Activated CD4-positive, alpha-beta memory T cell treated with anti-CD3 and anti-CD28 coated beads, Interleukin-2, amount 10 ng/mL, durations not matched to agents 7 days and 5 days (primary cell): ENCODE results near the gene LFNG. TPM values are rescaled to one million over a fixed set of nuclear protein-coding genes. Genes with fewer than 3 reads are reported as not detected.

Experiments
- CTCF ChIA-PET: fragments of 350-600 bp; sonication (Branson Sonifier 250); formaldehyde crosslinking; loops from one replicate; lab custom pipeline; 2021; ENCODE audit warnings: antibody characterized with exemption, inconsistent platforms; lab: Charles Lee
- POLR2A ChIA-PET: fragments of 350-600 bp; sonication (Branson Sonifier 250); formaldehyde crosslinking; loops from one replicate; lab custom pipeline; 2021; ENCODE audit warnings: antibody characterized with exemption; lab: Charles Lee
- DNase-seq: peaks from one replicate; pipeline ENCODE4 v3.0.0-alpha.2; 2020
- H3K27ac Mint-ChIP-seq: one replicate; pipeline ENCODE4 v1.8.0; 2021; ENCODE audit warnings: mild to moderate bottlenecking, mixed read lengths
- H3K27me3 Mint-ChIP-seq: one replicate; pipeline ENCODE4 v1.8.0; 2021; ENCODE audit warnings: mixed read lengths
- H3K36me3 Mint-ChIP-seq: one replicate; pipeline ENCODE4 v1.8.0; 2021; ENCODE audit warnings: low read depth, mixed read lengths
- H3K4me1 Mint-ChIP-seq: one replicate; pipeline ENCODE4 v1.8.0; 2021; ENCODE audit warnings: mixed read lengths
- H3K4me3 Mint-ChIP-seq: one replicate; pipeline ENCODE4 v1.8.0; 2021; ENCODE audit warnings: mild to moderate bottlenecking, mixed read lengths
- H3K9me3 Mint-ChIP-seq: one replicate; pipeline ENCODE4 v1.8.0; 2021; ENCODE audit warnings: mixed read lengths
- total RNA-seq, 2 experiments: library from RNA; stranded (reverse); gene quantifications; one replicate each; pipeline ENCODE4 v1.2.3, GENCODE V29; 2021

The LFNG gene
- total RNA-seq, 2 experiments from 2014 or later = 105 to 109 TPM

DNA sequence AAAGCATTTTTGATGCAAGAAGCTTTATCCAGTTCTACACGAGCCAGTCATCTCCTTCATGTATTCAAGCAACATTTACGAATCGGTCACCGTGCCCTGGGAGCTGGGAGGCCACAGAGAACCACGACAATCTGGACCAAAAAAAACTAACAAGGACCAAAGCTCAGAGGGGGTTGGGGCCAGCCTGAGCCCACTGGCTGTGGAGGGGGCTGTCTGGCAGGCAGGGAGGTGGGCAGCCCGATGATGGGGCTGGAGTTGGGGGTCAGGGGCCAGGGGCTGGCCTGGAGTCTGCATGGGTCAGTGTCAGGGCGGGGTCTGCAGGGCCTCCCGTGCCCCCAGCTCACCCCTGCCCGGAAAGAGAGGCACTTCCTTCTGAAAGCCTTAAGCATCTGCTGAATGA is 30.9 kb upstream of the LFNG start:
- DNase-seq = no peak
- CTCF ChIA-PET = no interaction called here
- POLR2A ChIA-PET = interaction anchor here (1.0 kb wide), 1 partner anchor 37 kb away, joined by 3 read pairs; no protein-coding TSS in a partner anchor
- peaks cover 10% of the 10 kb centered on the region for H3K27me3 Mint-ChIP-seq
- no peaks in the 10 kb centered on the region for H3K9me3 Mint-ChIP-seq
- H3K36me3 Mint-ChIP-seq = no peaks in the 10 kb centered on the region
- H3K27ac Mint-ChIP-seq = no peak overlapping the region
- no peak overlapping the region for H3K4me3 Mint-ChIP-seq
- no peaks in the 10 kb centered on the region for H3K4me1 Mint-ChIP-seq

DNA sequence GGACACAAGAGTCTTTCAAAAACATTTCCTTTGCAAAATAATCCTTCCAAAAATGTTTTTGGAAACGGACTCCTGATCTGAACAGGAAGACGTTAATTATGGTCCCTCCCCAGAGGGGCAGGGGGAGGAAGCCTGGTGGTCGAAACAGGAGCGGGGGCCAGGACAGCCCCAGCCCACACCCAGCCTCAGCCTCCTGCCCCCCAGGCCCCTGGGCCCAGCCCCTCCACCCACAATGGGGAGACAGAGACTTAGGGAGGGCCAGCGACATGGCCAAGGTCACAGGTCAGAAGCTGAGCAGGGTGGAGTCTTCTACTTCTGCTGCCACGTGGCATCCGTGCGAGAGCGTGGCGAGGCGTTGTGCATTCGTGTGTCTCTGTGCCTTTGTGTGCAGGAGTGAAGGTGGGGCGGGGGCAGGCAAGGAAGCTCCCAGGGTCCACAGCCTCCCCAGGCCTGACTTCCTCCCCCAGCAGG is 29.4 kb upstream of the LFNG start:
- no peak for DNase-seq
- POLR2A ChIA-PET = no interaction called here
- Mint-ChIP-seq H3K4me3 (no peak overlapping the region), H3K4me1 (no peaks in the 10 kb centered on the region), H3K9me3 (no peaks in the 10 kb centered on the region), H3K36me3 (no peaks in the 10 kb centered on the region), H3K27ac (no peak overlapping the region), H3K27me3 (peaks cover 7% of the 10 kb centered on the region)
- CTCF ChIA-PET = no interaction called here

DNA sequence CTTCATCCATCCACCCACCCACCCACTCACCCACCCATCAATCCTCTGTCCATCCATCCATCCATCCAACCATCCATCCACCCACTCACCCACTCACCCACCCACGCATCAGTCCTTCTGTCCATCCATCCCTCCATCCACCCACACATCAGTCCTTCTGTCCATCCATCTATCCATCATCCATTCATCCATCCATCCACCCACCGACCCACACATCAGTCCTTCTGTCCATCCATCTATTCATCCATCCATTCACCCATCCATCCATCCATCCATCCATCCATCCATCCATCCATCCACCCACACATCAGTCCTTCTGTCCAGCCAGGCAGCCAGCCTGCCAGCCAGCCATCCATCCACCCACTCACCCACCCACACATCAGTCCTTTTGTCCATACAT is 27.5 kb upstream of the LFNG start:
- POLR2A ChIA-PET = no interaction called here
- Mint-ChIP-seq H3K27me3 (peaks cover 8% of the 10 kb centered on the region), H3K27ac (no peak overlapping the region), H3K36me3 (no peaks in the 10 kb centered on the region), H3K9me3 (no peaks in the 10 kb centered on the region), H3K4me3 (no peak overlapping the region), H3K4me1 (no peaks in the 10 kb centered on the region)
- CTCF ChIA-PET = interaction anchor here (1.0 kb wide), 1 partner anchor 23 kb away, joined by 3 read pairs; no protein-coding TSS in a partner anchor
- DNase-seq = no peak

DNA sequence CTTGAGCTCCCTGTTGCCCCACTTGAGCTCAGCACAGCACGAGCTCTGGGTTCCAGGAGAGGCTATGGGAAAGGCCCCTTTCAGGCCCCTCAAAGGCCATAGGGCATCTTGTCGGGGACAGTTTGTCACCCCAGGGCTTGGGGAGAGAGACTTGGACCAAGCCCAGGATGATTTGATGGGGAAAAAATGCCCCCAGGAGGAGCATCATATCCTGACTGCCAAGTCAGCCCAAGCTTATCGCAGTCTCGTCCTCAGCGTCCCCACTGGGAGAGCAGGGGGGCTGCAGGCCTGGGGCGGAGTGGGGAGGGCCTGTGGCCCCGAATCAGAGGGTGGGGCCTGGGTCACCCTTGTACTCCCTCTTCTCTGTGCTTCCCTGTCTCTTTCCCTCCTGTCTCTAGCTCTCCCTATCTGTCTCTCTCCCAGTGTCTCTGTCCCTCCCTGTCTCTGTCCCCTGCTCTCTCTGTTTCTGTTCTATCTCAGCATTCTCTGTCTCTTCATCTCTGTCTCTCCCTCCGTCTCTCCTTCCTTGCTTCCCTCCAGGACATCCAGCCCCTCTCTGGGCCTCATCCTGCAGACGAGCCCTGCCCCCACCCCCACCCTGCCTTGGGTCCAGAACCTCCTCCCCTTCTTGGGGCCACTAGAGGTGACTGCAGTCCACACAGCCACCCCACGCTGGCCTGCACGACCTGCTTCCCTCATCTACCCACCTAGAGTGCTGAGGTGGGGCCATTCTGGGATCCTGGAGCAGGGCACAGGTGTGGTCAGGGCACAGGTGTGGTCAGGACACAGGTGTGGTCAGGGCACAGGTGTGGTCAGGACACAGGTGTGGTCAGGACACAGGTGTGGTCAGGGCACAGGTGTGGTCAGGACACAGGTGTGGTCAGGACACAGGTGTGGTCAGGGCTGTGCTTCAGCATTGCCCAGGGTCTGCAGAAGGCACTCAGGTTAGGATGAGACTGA is 26.1 kb upstream of the LFNG start:
- H3K9me3 Mint-ChIP-seq = no peaks in the 10 kb centered on the region
- no peak overlapping the region for H3K27ac Mint-ChIP-seq
- H3K4me1 Mint-ChIP-seq = no peaks in the 10 kb centered on the region
- H3K27me3 Mint-ChIP-seq = peaks cover 11% of the 10 kb centered on the region
- H3K4me3 Mint-ChIP-seq = no peak overlapping the region
- H3K36me3 Mint-ChIP-seq = no peaks in the 10 kb centered on the region
- CTCF ChIA-PET = interaction anchor here (0.6 to 1.3 kb wide), 3 partner anchors 25 to 611 kb away, joined by 3 read pairs; no protein-coding TSS in a partner anchor
- POLR2A ChIA-PET = interaction anchor here (1.0 kb wide), 2 partner anchors 34 to 87 kb away, joined by 3 read pairs; no protein-coding TSS in a partner anchor
- no peak for DNase-seq

DNA sequence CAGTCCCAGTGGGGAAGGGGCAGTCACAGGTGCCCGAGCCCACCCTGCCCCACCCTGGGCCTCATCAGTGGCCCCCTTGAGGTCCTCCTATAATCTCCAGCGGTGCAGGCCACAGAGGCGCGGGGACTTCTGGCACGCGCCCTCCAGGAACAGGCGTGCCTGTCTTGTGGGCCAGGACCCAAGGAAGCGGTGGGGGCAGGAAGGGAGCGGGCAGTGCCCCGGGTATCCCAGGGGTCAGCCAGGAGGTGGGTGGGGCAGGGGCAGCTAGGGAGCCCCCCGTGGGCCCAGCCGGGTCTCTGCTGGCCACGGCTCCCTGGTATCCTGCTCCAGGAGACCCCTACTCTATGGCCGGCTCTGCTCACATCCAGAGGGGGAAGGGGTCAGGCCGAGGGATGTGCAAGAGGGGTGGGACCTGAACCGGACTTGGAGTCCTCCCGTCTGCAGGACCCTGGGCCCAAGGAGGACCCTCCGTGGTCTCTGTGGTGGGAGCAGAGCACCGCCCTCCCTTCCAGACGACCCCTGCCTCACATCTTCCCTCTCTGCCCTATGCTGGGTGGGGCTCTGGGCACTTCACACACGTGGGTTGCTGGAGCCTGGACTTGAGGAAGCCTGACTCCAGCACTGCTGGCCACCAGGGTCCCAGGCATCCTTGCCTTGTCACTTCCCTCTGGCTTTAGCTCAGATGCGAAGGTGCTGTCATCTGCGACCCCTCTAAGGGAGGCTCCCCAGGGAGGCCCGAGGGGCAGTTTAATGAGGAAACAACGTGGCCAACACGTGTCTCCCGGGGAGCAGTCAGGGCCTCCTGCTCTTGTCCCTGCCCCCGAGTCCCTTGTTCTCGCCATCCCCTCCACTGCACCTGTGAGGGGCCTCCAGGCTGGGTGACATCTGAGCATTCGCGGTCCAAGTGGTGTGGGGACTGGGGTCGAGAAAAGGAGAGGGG is 25.1 kb upstream of the LFNG start:
- CTCF ChIA-PET = interaction anchor here (1.3 kb wide), 1 partner anchor 26 kb away, joined by 3 read pairs; no protein-coding TSS in a partner anchor
- H3K4me1 Mint-ChIP-seq = no peaks in the 10 kb centered on the region
- no peak overlapping the region for H3K27ac Mint-ChIP-seq
- no peaks in the 10 kb centered on the region for H3K9me3 Mint-ChIP-seq
- DNase-seq = no peak
- H3K4me3 Mint-ChIP-seq = no peak overlapping the region
- POLR2A ChIA-PET = no interaction called here
- no peaks in the 10 kb centered on the region for H3K36me3 Mint-ChIP-seq
- H3K27me3 Mint-ChIP-seq = peaks cover 9% of the 10 kb centered on the region

DNA sequence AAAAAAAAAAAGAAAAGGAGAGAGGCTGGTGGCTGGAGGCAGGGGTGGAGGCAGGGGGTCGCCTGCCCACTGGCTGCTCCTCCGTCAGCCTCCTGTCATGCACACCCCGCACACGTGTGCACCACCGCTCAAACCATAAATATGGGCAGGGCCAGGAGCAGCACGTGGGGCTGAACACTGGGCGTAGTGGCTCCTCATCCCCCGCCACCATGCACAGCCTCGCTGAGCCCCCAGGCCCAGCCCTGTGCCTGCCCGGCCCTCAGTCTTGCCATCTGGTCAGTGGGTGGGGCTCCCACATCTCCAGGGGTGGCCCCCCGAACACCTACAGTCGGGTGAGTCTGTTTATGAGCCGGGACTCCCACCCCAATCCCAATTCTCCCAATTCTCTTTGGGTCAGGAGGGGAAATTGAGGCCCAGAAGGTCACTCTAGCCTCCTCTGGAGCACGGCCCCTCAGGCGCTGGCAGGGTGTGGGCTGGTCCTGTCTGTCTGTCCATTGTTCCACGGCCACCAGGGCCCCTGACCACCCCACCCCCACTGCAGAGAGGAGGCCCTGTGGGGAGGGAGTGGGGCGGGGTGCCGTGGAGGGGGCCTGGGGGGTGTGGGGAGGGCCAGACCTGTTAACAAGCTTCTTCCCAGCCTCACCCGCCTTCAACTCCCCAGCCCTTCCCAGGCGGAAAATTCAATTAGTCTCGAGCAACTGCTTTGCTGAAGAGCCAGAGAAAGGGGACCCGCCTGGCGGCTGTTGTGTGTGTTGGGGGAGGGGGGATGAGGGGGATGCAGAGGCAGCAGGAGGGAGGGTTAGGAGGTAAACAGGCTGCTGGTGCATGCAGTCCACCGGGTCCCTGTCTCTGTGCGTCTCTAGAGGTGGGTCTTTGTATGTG is 23.9 kb upstream of the LFNG start:
- ChIA-PET POLR2A (no interaction called here), CTCF (no interaction called here)
- H3K4me3 Mint-ChIP-seq = no peak overlapping the region
- H3K27ac Mint-ChIP-seq = no peak overlapping the region
- no peaks in the 10 kb centered on the region for H3K9me3 Mint-ChIP-seq
- no peak for DNase-seq
- H3K36me3 Mint-ChIP-seq = no peaks in the 10 kb centered on the region
- no peaks in the 10 kb centered on the region for H3K4me1 Mint-ChIP-seq
- peaks cover 9% of the 10 kb centered on the region for H3K27me3 Mint-ChIP-seq

DNA sequence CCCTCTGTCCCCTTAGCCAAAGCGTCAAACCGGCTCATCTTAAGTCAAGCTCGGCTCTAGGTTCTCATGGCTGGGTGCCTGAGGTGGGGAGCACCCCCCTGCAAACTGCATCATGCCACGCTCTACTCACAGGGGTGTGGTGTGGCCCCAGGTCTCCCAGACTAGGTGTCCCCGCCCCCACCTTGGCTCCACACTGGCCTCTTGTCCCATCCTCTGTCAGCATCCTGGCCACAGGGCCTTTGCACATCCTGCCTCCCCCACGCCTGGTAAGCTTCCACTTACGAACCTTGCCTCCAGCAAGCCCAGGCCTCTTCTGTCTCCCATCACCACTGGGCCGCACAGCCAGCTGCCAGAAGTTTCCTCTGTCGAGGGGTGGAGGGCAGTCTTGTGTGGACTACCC is 23.2 kb upstream of the LFNG start:
- H3K27me3 Mint-ChIP-seq = peaks cover 9% of the 10 kb centered on the region
- no peaks in the 10 kb centered on the region for H3K36me3 Mint-ChIP-seq
- DNase-seq = no peak
- H3K4me1 Mint-ChIP-seq = no peaks in the 10 kb centered on the region
- H3K27ac Mint-ChIP-seq = no peak overlapping the region
- CTCF ChIA-PET = no interaction called here
- no peaks in the 10 kb centered on the region for H3K9me3 Mint-ChIP-seq
- POLR2A ChIA-PET = no interaction called here
- H3K4me3 Mint-ChIP-seq = no peak overlapping the region

DNA sequence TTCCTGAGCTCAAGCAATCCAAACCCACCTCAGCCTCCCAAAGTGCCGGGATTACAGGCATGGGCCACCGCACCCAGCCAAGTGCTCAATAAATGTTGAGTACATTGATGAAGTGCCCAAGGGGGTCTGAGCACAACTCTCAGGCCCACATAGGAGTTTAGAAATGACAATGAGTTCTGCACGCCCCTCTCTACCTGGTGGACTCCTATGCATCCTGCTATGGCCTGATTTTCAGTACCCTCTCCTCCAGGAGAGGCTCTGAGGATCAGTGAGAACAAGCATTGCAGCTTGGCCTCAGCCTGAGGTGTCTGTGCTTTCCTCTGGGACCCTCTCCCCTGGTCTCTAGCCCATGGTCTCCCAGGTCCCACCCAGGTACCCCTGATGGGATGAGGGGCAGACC is 22.5 kb upstream of the LFNG start:
- CTCF ChIA-PET = no interaction called here
- Mint-ChIP-seq H3K27me3 (peaks cover 6% of the 10 kb centered on the region), H3K9me3 (no peaks in the 10 kb centered on the region), H3K4me3 (no peak overlapping the region), H3K4me1 (no peaks in the 10 kb centered on the region), H3K27ac (no peak overlapping the region), H3K36me3 (no peaks in the 10 kb centered on the region)
- no peak for DNase-seq
- POLR2A ChIA-PET = no interaction called here

DNA sequence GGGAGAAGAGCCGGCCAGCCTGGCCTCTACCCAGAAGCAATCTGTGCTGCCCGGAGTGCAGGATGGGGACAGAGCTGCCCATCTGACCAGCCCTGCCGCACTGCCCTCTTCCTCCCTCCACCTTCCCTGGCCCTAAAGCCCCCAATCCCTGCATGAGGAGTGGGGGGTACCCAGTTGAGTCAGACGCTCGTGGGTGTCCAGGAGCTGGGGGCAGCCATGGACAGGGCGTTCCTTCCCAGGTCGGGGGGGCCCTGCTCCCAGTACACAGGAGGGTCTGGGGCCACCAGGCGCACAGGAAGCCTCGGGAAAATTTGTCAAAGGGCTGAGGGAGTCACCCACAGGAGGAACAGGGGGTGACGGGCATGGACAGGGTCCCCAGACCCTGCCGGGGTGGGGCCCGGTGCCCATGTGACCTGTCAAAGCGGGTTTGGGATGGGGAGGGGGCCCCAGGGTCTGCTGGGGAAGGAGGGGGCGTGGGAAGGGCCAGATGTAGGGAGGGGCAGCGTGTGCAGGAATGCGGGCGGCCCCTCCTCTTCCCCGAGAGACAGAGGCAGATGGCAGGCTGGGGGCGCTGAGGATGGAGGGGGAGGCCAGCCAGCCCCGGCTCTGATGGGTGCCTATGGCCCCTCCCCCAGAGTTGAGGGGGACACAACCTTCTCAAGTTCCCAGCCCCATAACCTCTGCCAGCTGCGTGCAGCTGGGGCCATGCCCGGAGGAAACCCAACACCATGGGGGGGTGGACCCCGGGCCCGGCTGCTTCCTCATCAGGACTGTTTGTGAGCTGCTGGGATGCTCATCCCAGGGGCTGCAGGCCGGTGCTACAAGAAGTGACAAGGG is 21.9 kb upstream of the LFNG start:
- no peaks in the 10 kb centered on the region for H3K4me1 Mint-ChIP-seq
- no peak overlapping the region for H3K27ac Mint-ChIP-seq
- CTCF ChIA-PET = no interaction called here
- H3K4me3 Mint-ChIP-seq = no peak overlapping the region
- POLR2A ChIA-PET = no interaction called here
- DNase-seq = no peak
- peaks cover 4% of the 10 kb centered on the region for H3K27me3 Mint-ChIP-seq
- H3K36me3 Mint-ChIP-seq = no peaks in the 10 kb centered on the region
- H3K9me3 Mint-ChIP-seq = no peaks in the 10 kb centered on the region

DNA sequence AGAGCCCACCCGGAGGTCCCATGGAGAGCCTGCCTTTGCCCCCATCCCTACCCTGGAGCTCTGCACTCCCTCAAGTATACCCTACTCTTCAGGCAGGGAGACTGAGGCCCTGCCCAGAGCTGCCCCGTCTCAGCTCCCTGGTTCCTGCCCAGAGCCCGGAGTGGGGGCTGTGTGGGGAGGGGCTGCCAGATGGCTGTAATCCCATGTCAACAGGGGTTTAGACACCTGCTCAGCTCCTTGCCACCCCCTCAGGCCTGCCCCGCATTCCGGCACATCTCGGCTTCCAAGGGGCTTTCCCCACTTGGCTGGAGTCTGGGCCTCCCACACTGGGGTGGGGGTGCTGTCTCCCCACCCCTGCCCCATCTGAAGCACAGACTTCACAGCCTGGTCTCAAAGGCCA is 20.9 kb upstream of the LFNG start:
- H3K36me3 Mint-ChIP-seq = no peaks in the 10 kb centered on the region
- no peaks in the 10 kb centered on the region for H3K9me3 Mint-ChIP-seq
- peaks cover 4% of the 10 kb centered on the region for H3K27me3 Mint-ChIP-seq
- POLR2A ChIA-PET = interaction anchor here (1.0 to 1.2 kb wide), 2 partner anchors 13 to 17 kb away, joined by 3 to 4 read pairs; no protein-coding TSS in a partner anchor
- H3K27ac Mint-ChIP-seq = no peak overlapping the region
- DNase-seq = no peak
- no peaks in the 10 kb centered on the region for H3K4me1 Mint-ChIP-seq
- CTCF ChIA-PET = no interaction called here
- H3K4me3 Mint-ChIP-seq = no peak overlapping the region

DNA sequence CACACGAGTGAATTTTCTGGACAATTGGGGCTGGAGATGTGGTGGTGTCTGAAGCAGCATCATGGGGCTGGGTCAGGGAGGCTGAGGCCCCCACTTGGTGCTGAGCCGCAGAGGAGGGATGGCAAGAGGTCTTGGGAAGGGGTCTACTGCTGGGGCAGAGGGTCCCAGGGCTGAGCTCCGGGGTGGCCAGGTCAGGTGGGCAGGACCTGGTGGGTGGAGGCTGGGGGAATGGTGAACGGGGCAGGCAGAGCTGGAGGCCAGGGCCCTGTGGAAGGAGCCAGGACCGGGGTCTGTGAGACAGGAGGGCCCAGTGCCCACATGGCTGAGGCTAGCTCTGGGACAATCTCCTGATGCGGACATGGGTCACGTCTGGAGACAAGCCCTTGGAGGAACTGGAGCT is 20.4 kb upstream of the LFNG start:
- Mint-ChIP-seq H3K27me3 (peaks cover 4% of the 10 kb centered on the region), H3K36me3 (no peaks in the 10 kb centered on the region), H3K9me3 (no peaks in the 10 kb centered on the region), H3K4me3 (no peak overlapping the region), H3K4me1 (no peaks in the 10 kb centered on the region), H3K27ac (no peak overlapping the region)
- ChIA-PET CTCF (interaction anchor here (0.6 kb wide), 1 partner anchor 156 kb away, joined by 4 read pairs; no protein-coding TSS in a partner anchor), POLR2A (interaction anchor here (1.0 to 1.2 kb wide), 2 partner anchors 12 to 18 kb away, joined by 3 to 4 read pairs; no protein-coding TSS in a partner anchor)
- no peak for DNase-seq
